SU-DHL-6 (cell line): Measurements from ENCODE around the gene POLR3H.

Source experiments
- EZH2phosphoT487 ChIP-seq: fragments of 200-600 bp; sonication (generic), shearing (Covaris generic); conservative IDR thresholded peaks from 2 replicates; pipeline ENCODE4 v1.6.1; 2018; ENCODE audit warnings: mild to moderate bottlenecking, antibody characterized with exemption, low read length, moderate library complexity, mixed read lengths
- TF ChIP-seq, protein P1 (sequence below): fragments of 200-600 bp; sonication (generic); IDR thresholded peaks from one replicate; pipeline ENCODE4 v1.5.1; 2017; ENCODE audit warnings: antibody characterized with exemption, mild to moderate bottlenecking, low read length, moderate library complexity; ENCODE audit not compliant: insufficient read depth, poor library complexity, severe bottlenecking

DNA sequence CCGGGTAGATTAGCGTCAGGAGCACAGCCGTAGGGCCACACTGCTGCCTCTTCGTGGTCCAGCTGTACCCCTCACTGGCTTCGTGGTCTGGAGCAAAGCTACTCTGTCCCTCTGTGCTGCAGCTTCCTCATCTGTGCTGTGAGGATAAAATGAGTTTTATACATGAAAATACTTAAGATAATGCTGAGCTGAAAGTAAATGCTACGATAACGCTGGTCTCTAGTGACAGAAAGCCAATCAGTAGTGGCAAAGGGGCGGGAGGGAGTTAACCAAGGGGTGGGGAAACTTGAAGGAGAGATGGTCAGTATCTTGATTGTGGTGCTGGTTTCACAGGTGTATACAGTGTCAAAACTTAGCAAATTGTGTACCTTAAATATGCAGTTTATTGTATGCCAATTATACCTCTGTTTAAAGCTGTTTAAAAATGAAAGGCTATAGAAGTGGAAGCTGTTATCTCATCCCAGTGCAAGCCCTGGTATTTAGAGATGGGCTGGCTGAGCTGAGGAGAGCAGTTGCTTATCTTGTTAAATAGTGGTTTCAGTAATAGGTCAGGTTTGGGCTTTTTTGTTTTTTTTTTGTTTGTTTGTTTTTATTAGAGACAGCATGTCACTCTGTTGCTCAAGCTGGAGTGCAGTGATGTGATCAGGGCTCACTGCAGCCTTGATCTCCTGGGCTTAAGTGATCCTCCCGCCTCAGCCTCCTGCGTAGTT lies 38.6 kb downstream of the POLR3H start:
- TF ChIP-seq, protein P1, sequence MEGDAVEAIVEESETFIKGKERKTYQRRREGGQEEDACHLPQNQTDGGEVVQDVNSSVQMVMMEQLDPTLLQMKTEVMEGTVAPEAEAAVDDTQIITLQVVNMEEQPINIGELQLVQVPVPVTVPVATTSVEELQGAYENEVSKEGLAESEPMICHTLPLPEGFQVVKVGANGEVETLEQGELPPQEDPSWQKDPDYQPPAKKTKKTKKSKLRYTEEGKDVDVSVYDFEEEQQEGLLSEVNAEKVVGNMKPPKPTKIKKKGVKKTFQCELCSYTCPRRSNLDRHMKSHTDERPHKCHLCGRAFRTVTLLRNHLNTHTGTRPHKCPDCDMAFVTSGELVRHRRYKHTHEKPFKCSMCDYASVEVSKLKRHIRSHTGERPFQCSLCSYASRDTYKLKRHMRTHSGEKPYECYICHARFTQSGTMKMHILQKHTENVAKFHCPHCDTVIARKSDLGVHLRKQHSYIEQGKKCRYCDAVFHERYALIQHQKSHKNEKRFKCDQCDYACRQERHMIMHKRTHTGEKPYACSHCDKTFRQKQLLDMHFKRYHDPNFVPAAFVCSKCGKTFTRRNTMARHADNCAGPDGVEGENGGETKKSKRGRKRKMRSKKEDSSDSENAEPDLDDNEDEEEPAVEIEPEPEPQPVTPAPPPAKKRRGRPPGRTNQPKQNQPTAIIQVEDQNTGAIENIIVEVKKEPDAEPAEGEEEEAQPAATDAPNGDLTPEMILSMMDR, result no peak
- TF ChIP-seq EZH2phosphoT487, result no peak
